Caco-2 (cell line): Measurements from ENCODE around the gene DBH. TPM values are rescaled to one million over a fixed set of nuclear protein-coding genes. Genes with fewer than 3 reads are reported as not detected.

Source experiments
- BruUV-seq: library from RNA; stranded (reverse); fragments of 400-500 nt; replicated peaks from 2 replicates; lab custom pipeline; 2021; lab: Mats Ljungman, UMichigan
- CTCF ChIA-PET: fragments of 300-600 bp; sonication (Branson Sonifier 250); formaldehyde crosslinking; loops from one replicate; lab custom pipeline; 2022; ENCODE audit warnings: antibody characterized with exemption; lab: Charles Lee
- POLR2A ChIA-PET: fragments of 300-600 bp; sonication (Branson Sonifier 250); formaldehyde crosslinking; loops from one replicate; lab custom pipeline; 2022; ENCODE audit warnings: antibody characterized with exemption; lab: Charles Lee
- DNase-seq, 2 experiments: peaks; one replicate each; pipeline versions ENCODE4 v3.0.0 to v3.0.0-alpha.2; 2020 to 2022
- H3K27me3 ChIP-seq: replicated peaks from 2 replicates; pipeline ENCODE4 v1.6.0; 2011; ENCODE audit warnings: low read length; ENCODE audit not compliant: control insufficient read depth, insufficient read depth
- H3K36me3 ChIP-seq: 2 replicates; pipeline ENCODE4 v1.5.1; 2011; ENCODE audit warnings: low read length; ENCODE audit not compliant: control insufficient read depth, insufficient read depth
- H3K4me1 ChIP-seq: fragments of 250-450 bp; sonication (Bioruptor Pico); 2 replicates; pipeline ENCODE4 v1.5.1; 2020; ENCODE audit warnings: mild to moderate bottlenecking
- H3K4me3 ChIP-seq: 2 replicates; pipeline ENCODE4 v1.5.1; 2011; ENCODE audit warnings: low read depth, mild to moderate bottlenecking, control low read depth, low read length
- H3K9me3 ChIP-seq: fragments of 250-450 bp; sonication (Bioruptor Pico); 2 replicates; pipeline ENCODE4 v1.5.1; 2020; ENCODE audit warnings: mild to moderate bottlenecking, moderate library complexity
- H3K27ac Mint-ChIP-seq: one replicate; pipeline ENCODE4 v1.8.0; 2022; ENCODE audit warnings: mixed read lengths; ENCODE audit not compliant: unreplicated experiment
- H3K27me3 Mint-ChIP-seq: one replicate; pipeline ENCODE4 v1.8.0; 2022; ENCODE audit warnings: mixed read lengths; ENCODE audit not compliant: insufficient read depth, unreplicated experiment
- H3K36me3 Mint-ChIP-seq: one replicate; pipeline ENCODE4 v1.8.0; 2022; ENCODE audit warnings: mild to moderate bottlenecking, mixed read lengths; ENCODE audit not compliant: insufficient read depth, unreplicated experiment
- H3K4me1 Mint-ChIP-seq: one replicate; pipeline ENCODE4 v1.8.0; 2022; ENCODE audit warnings: low read depth, mixed read lengths; ENCODE audit not compliant: unreplicated experiment
- H3K4me3 Mint-ChIP-seq: one replicate; pipeline ENCODE4 v1.8.0; 2022; ENCODE audit warnings: mild to moderate bottlenecking, moderate library complexity, mixed read lengths; ENCODE audit not compliant: unreplicated experiment
- H3K9me3 Mint-ChIP-seq: one replicate; pipeline ENCODE4 v1.8.0; 2022; ENCODE audit warnings: mixed read lengths; ENCODE audit not compliant: unreplicated experiment
- CTCF ChIP-seq, 2 experiments: fragments of 200-600 bp in 1 of 2; IDR thresholded peaks; 1 replicate in 1 of 2; 2 replicates in 1 of 2; pipeline versions ENCODE4 v1.5.1 to v1.8.0; 2011 to 2022; ENCODE audit warnings: antibody characterized with exemption in 1 of 2, control low read depth in 1 of 2, inconsistent platforms in 1 of 2, low read depth in 1 of 2, low read length in 1 of 2, mild to moderate bottlenecking in 1 of 2, moderate library complexity in 1 of 2; ENCODE audit not compliant: insufficient read depth in 1 of 2, severe bottlenecking in 1 of 2, unreplicated experiment in 1 of 2
- intact Hi-C: fragments of 100-400 bp; cut with micrococcal nuclease; formaldehyde crosslinking; loops from one replicate; pipeline ENCODE4 v1.10.0; 2022; ENCODE audit not compliant: unreplicated experiment
- total RNA-seq: library from RNA; stranded (reverse); gene quantifications from 2 replicates; pipeline ENCODE4 v1.2.3, GENCODE V29; 2022

Gene DBH
- total RNA-seq, 1 experiment from 2014 or later: not detected

- H3K27me3 Mint-ChIP-seq: peaks cover 16% of the 10 kb centered on the region
- Histone ChIP-seq H3K4me1 (no peaks in the 10 kb centered on the region), H3K9me3 (peaks cover 4% of the 10 kb centered on the region), H3K27me3 (no peaks in the 10 kb centered on the region), H3K36me3 (no peaks in the 10 kb centered on the region), H3K4me3 (no peak overlapping the region)
- H3K4me1 Mint-ChIP-seq: no peaks in the 10 kb centered on the region
- intact Hi-C loops: no loop called here
- POLR2A ChIA-PET: no interaction called here
- H3K27ac Mint-ChIP-seq: no peak overlapping the region
- no peaks in the 10 kb centered on the region for H3K36me3 Mint-ChIP-seq
- CTCF ChIA-PET: no interaction called here
- BruUV-seq: no TSS peak
- H3K4me3 Mint-ChIP-seq: no peak overlapping the region
- no peak for TF ChIP-seq CTCF (IDR thresholded peaks at IDR 0.05; ENCODE audit: insufficient read depth in 1 of 2, low read depth in 1 of 2, low read length in 1 of 2, severe bottlenecking in 1 of 2, unreplicated experiment in 1 of 2)
- peaks cover 12% of the 10 kb centered on the region for H3K9me3 Mint-ChIP-seq
- DNase-seq: no peak
Observed at GRCh38 chr9:133631111-133631510, 5.1 kb upstream of the DBH start.

- H3K36me3 ChIP-seq: no peaks in the 10 kb centered on the region
- H3K27me3 ChIP-seq: no peaks in the 10 kb centered on the region; the same call in 1 of the 2 replicates
- H3K9me3 ChIP-seq: no peaks in the 10 kb centered on the region
- no TSS peak for BruUV-seq
- Mint-ChIP-seq H3K4me1 (no peaks in the 10 kb centered on the region), H3K36me3 (no peaks in the 10 kb centered on the region), H3K4me3 (no peak overlapping the region), H3K27me3 (peaks cover 20% of the 10 kb centered on the region), H3K9me3 (no peaks in the 10 kb centered on the region), H3K27ac (no peak overlapping the region)
- no peak overlapping the region for H3K4me3 ChIP-seq
- intact Hi-C loops: no loop called here
- TF ChIP-seq CTCF (IDR thresholded peaks at IDR 0.05; ENCODE audit: insufficient read depth in 1 of 2, low read depth in 1 of 2, low read length in 1 of 2, severe bottlenecking in 1 of 2, unreplicated experiment in 1 of 2): no peak
- H3K4me1 ChIP-seq: no peaks in the 10 kb centered on the region
- ChIA-PET POLR2A (no interaction called here), CTCF (no interaction called here)
- no peak for DNase-seq
Observed at GRCh38 chr9:133632806-133633680, 3.1 kb upstream of the DBH start.

- no peaks in the 10 kb centered on the region for H3K4me1 Mint-ChIP-seq
- Histone ChIP-seq H3K27me3 (no peaks in the 10 kb centered on the region; the same call in 1 of the 2 replicates), H3K36me3 (no peaks in the 10 kb centered on the region), H3K4me3 (no peak overlapping the region), H3K9me3 (no peaks in the 10 kb centered on the region), H3K4me1 (no peaks in the 10 kb centered on the region)
- ChIA-PET CTCF (interaction anchor here (0.7 kb wide), 1 partner anchor 8 kb away, joined by 3 read pairs; no protein-coding TSS in a partner anchor), POLR2A (no interaction called here)
- H3K36me3 Mint-ChIP-seq: no peaks in the 10 kb centered on the region
- no peak for TF ChIP-seq CTCF (IDR thresholded peaks at IDR 0.05; ENCODE audit: insufficient read depth in 1 of 2, low read depth in 1 of 2, low read length in 1 of 2, severe bottlenecking in 1 of 2, unreplicated experiment in 1 of 2)
- peaks cover 24% of the 10 kb centered on the region for H3K27me3 Mint-ChIP-seq
- intact Hi-C loops: no loop called here
- no peak overlapping the region for H3K4me3 Mint-ChIP-seq
- no peak overlapping the region for H3K27ac Mint-ChIP-seq
- no peaks in the 10 kb centered on the region for H3K9me3 Mint-ChIP-seq
- no peak for DNase-seq
- no TSS peak for BruUV-seq
Observed at GRCh38 chr9:133633681-133634080, 2.5 kb upstream of the DBH start.
